Eye (tissue), 1 donor: ENCODE results near the gene PPP1R14D.
A peak's percentile ranks its signal among the peaks of the same experiment; 100 is the strongest.

Source experiments
- DNase-seq: peaks from one replicate; pipeline ENCODE4 v3.0.0-alpha.2; 2015

Gene PPP1R14D

DNA sequence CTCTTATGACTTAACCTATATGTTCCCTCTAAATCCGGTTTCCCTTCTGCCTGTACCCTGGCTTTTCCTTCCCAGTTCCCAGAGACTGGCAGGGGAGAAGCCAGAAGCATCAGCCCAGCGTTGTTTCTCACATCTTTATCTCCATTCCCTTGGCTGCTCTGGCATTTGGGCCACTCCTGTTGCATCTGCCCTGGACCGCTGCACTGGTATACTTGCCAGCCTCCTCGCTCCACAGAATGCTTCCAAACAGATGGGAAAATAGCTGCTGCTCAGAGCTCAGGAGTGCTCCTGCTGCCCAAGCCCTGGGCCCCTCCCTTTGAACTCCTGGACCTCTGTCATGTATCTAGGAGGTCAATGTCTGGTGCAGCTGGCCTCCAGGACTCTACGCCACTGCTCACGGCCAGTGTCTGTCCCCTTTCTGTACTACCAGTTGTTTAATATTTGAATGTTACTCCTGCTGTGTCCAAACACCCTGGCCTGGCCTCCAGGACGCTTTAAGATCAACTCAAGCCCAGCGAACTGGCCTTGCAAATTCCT lies 22.1 kb upstream of the PPP1R14D start:
- no peak for DNase-seq

GRCh38 chr15:40847223-40847961 lies 18.9 kb upstream of the PPP1R14D start:
- DNase-seq = peak; percentile 31

GRCh38 chr15:40846841-40847222 lies 18.3 kb upstream of the PPP1R14D start:
- DNase-seq = no peak

GRCh38 chr15:40845511-40846284 lies 17.2 kb upstream of the PPP1R14D start:
- DNase-seq = no peak

- DNase-seq = no peak
These were observed 16.5 kb upstream of the PPP1R14D start for GRCh38 chr15:40845036-40845435.

DNA sequence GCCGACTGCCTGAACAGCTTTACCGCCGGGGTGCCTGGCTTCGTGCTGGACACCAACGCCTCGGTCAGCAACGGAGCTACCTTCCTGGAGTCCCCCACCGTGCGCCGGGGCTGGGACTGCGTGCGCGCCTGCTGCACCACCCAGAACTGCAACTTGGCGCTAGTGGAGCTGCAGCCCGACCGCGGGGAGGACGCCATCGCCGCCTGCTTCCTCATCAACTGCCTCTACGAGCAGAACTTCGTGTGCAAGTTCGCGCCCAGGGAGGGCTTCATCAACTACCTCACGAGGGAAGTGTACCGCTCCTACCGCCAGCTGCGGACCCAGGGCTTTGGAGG lies 16.2 kb upstream of the PPP1R14D start:
- DNase-seq = peak; percentile 62

- peak; percentile 41 for DNase-seq
These were observed 15.6 kb upstream of the PPP1R14D start, which contains the start of gene SPINT1 for GRCh38 chr15:40843885-40844695. Gene SPINT1, plus strand, starts transcription at chr15:40844048. Its CDS starts 507 bp downstream, at chr15:40844555.

GRCh38 chr15:40843261-40843884 lies 14.9 kb upstream of the PPP1R14D start:
- peak; percentile 35 for DNase-seq

- DNase-seq = no peak
These were observed 13.2 kb upstream of the PPP1R14D start for GRCh38 chr15:40841741-40842140.

- no peak for DNase-seq
These were observed 10.2 kb upstream of the PPP1R14D start for GRCh38 chr15:40838756-40839155.

GRCh38 chr15:40836020-40836419 lies 7.5 kb upstream of the PPP1R14D start:
- DNase-seq = no peak

DNA sequence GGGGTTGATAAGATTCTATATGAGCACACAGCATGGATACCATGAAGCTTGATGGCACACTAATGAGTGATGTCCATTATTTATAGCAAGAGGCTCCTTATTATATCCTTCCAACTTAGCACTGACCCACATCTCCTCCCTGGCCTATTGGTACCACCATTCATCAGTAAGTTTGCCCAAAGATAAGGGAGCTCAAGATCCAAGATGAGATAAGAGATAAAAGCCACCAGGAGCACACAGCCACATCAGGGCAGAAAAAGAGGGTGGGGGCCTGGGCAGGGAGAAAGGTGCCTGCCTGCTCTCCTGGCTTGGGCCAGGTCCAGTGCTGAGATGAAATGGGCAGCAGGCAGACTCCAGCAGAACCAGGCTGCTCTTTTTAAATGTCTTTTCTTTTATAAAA lies 4.4 kb upstream of the PPP1R14D start:
- DNase-seq = no peak

DNA sequence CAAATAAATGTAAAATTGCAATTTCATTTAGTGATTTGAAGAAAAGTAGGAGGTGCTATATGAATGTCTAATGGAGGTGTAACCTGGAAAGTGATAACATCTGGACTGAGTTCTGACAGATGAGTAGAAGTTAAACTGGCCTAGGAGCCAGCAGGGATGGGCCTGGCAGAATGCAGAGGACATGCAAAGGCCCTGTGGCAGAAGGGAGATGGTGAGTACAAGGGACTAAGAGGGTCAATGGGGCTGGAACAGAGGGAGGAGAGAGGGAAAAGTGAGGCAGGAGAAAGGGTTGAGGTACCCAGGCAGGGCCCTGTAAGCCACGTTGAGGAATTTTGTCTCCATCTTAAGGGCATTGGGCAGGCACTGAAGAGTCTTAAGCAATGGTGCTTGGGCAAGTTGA lies 3.4 kb upstream of the PPP1R14D start:
- DNase-seq = no peak

DNA sequence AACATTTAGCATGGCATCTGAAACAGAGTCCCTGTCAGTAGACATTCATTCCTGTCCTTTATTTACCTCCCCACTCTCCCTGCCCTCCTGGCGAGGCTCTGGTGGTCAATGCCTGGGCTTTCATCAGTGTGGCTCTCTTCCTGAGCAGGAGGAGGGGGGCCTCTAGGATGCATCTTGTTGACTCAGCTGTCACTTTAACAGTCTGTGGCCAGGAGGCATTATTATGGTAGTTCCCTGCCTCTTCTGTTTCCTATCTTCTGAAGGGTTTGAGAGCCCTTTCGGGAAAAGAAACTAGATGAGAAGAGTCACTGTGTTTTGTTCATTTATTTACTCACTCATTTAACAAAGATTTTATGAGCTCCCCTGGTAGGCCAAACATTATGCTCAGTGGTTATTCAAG lies 2.4 kb upstream of the PPP1R14D start:
- no peak for DNase-seq

GRCh38 chr15:40829115-40829514 lies 607 bp upstream of the PPP1R14D start:
- no peak for DNase-seq

GRCh38 chr15:40826423-40827075 lies 2.0 kb downstream of the PPP1R14D start:
- no peak for DNase-seq

DNA sequence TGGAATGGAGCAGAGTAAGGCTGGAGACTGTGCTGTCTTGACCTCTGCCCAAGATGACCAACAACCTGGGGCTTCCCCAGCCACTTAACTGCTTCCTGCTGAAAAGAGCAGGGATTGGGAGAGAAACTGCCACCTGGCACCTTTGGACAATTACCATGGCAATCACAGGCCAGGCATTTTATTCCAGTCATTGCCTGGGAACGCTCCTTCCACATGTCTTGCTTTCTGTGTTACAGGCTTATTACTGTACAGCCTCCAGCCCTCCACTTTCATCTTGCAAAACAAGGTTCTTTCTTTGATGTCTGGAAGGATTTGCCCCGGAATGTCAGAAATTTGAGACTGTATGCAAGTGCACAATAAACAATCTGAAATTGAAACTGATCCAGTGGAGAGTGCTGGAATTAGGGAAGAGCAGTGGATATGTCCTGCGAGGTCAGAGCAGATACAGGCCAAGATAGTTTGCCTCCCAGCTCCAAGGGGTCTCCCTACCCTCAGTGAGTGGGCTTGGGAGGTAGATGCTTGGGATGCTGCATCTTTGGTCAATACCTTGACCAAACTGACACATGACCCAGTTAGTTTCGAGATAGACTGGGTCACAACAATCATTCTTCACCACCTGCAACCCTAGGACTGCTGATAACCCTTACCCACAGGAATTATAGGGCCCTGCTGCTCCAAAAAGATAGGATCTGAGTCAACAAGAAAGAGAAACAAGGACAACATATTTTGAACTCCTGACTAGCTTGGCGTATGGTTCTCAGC lies 2.7 kb downstream of the PPP1R14D start:
- DNase-seq = peak; percentile 8

DNA sequence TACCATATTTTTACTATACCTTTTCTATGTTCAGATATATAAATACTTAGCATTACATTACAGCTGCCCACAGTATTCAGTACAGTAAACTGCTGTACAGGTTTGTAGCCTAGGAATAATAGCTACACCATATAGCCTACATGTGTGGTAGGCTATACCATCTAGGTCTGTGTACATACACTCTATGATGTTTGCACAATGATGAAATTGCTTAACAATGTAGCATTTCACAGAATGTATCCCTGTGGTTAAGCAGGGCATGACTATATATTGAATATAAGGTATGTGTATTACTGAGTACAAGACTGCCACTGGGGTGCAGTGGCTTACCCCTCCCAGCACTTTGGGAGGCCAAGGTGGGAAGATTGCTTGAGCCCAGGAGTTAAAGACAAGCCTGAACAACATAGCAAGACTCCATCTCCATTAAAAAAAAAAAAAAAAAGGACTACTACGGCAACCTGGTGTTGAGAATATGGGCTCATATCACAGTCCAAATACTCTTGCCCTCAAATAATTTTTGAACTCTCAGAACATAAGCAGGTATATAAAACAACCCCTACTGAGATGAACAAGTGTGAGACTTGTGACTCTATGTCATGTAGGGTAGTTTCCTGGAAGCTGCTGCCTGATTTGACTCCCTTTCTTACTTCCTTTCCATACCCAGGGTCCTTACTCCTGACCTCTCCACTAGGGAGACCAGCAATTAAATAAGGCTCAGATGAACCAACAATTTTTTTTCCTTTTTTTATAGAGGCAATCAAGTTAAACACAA lies 4.8 kb downstream of the PPP1R14D start:
- no peak for DNase-seq

GRCh38 chr15:40821195-40821594 lies 7.3 kb downstream of the PPP1R14D start:
- no peak for DNase-seq

DNA sequence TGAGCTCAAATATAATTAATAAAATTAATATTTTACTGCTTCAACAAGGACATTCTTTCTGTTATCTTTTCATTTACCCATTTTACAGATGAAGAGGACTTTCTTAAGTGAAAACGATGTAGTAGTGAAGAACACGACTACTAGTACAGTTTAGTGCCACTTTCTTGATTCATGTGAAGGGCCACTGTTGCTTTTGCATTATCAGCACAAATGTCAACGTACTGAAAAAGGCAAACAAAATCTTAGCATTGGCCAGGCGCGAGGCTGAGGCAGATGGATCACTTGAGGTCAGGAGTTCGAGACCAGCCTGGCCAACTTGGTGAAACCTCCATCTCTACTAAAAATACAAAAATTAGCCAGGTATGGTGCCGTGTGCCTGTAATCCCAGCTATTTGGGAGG lies 9.5 kb downstream of the PPP1R14D start:
- no peak for DNase-seq
